Common myeloid progenitor, CD34-positive (primary cell): ENCODE results near the gene CNOT10. TPM values are rescaled to one million over a fixed set of nuclear protein-coding genes. Genes with fewer than 3 reads are reported as not detected.

Source experiments
- CTCF ChIA-PET: fragments of 350-600 bp; sonication (Branson Sonifier 250); formaldehyde crosslinking; loops from one replicate; lab custom pipeline; 2021; ENCODE audit warnings: antibody characterized with exemption; lab: Charles Lee
- POLR2A ChIA-PET: fragments of 350-600 bp; sonication (Branson Sonifier 250); formaldehyde crosslinking; loops from one replicate; lab custom pipeline; 2021; ENCODE audit warnings: antibody characterized with exemption; lab: Charles Lee
- DNase-seq, 3 donors: peaks; one replicate each; pipeline versions ENCODE4 v3.0.0 to v3.0.0-alpha.2; 2013
- H3K27ac ChIP-seq, 2 experiments: 1 replicate in 1 of 2; 2 replicates in 1 of 2; pipeline ENCODE4 v1.7.0; 2013; ENCODE audit warnings: inconsistent platforms in 2 of 2, low read length in 2 of 2, mild to moderate bottlenecking in 2 of 2, low read depth in 1 of 2, moderate library complexity in 1 of 2; ENCODE audit not compliant: severe bottlenecking in 2 of 2, insufficient read depth in 1 of 2, poor library complexity in 1 of 2
- H3K27me3 ChIP-seq, 5 experiments: replicated peaks in 2 of 5; 1 replicate in 3 of 5; 2 replicates in 2 of 5; pipeline versions ENCODE4 v1.6.1 to v1.7.0; 2013; ENCODE audit warnings: low read length in 4 of 5, mild to moderate bottlenecking in 2 of 5, moderate library complexity in 2 of 5, inconsistent platforms in 1 of 5; ENCODE audit not compliant: insufficient read depth in 5 of 5, control insufficient read depth in 4 of 5
- H3K36me3 ChIP-seq, 4 experiments: 1 replicate in 2 of 4; 2 replicates in 2 of 4; pipeline versions ENCODE4 v1.6.1 to v1.7.0; 2013; ENCODE audit warnings: low read length in 3 of 4, control low read depth in 1 of 4, mild to moderate bottlenecking in 1 of 4; ENCODE audit not compliant: control insufficient read depth in 4 of 4, insufficient read depth in 4 of 4
- H3K4me1 ChIP-seq, 4 experiments: 1 replicate in 3 of 4; 2 replicates in 1 of 4; pipeline versions ENCODE4 v1.6.1 to v1.7.1; 2013; ENCODE audit warnings: low read length in 3 of 4, mild to moderate bottlenecking in 3 of 4, control low read depth in 1 of 4, inconsistent platforms in 1 of 4, moderate library complexity in 1 of 4; ENCODE audit not compliant: control insufficient read depth in 4 of 4, insufficient read depth in 4 of 4; ENCODE audit errors: control extremely low read depth in 1 of 4
- H3K4me3 ChIP-seq, 7 experiments: 1 replicate in 4 of 7; 2 replicates in 3 of 7; pipeline versions ENCODE4 v1.5.1 to v1.7.0; 2013; ENCODE audit warnings: mild to moderate bottlenecking in 7 of 7, low read length in 6 of 7, moderate library complexity in 6 of 7, inconsistent platforms in 2 of 7, low read depth in 2 of 7, control low read depth in 1 of 7; ENCODE audit not compliant: insufficient read depth in 4 of 7, control insufficient read depth in 1 of 7; ENCODE audit errors: extremely low read depth in 1 of 7
- H3K9me3 ChIP-seq, 5 experiments: 1 replicate in 4 of 5; 2 replicates in 1 of 5; pipeline versions ENCODE4 v1.6.1 to v1.7.1; 2013; ENCODE audit warnings: low read length in 4 of 5, mild to moderate bottlenecking in 2 of 5, inconsistent platforms in 1 of 5, low read depth in 1 of 5, moderate library complexity in 1 of 5; ENCODE audit not compliant: control insufficient read depth in 4 of 5, insufficient read depth in 2 of 5; ENCODE audit errors: control extremely low read depth in 1 of 5
- WGBS: methylation state at CpG from one replicate; pipeline ENCODE4 v1.1.5; 2013; ENCODE audit not compliant: insufficient coverage; 5-methylcytosine and 5-hydroxymethylcytosine counted together
- polyA plus RNA-seq: library from polyadenylated mRNA; unstranded; fragments of 120-200 nt; gene quantifications from one replicate; pipeline ENCODE4 v1.2.1, GENCODE V29; 2013

Gene CNOT10, protein sequence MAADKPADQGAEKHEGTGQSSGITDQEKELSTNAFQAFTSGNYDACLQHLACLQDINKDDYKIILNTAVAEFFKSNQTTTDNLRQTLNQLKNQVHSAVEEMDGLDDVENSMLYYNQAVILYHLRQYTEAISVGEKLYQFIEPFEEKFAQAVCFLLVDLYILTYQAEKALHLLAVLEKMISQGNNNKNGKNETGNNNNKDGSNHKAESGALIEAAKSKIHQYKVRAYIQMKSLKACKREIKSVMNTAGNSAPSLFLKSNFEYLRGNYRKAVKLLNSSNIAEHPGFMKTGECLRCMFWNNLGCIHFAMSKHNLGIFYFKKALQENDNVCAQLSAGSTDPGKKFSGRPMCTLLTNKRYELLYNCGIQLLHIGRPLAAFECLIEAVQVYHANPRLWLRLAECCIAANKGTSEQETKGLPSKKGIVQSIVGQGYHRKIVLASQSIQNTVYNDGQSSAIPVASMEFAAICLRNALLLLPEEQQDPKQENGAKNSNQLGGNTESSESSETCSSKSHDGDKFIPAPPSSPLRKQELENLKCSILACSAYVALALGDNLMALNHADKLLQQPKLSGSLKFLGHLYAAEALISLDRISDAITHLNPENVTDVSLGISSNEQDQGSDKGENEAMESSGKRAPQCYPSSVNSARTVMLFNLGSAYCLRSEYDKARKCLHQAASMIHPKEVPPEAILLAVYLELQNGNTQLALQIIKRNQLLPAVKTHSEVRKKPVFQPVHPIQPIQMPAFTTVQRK
- 51.8 TPM for polyA plus RNA-seq

DNA sequence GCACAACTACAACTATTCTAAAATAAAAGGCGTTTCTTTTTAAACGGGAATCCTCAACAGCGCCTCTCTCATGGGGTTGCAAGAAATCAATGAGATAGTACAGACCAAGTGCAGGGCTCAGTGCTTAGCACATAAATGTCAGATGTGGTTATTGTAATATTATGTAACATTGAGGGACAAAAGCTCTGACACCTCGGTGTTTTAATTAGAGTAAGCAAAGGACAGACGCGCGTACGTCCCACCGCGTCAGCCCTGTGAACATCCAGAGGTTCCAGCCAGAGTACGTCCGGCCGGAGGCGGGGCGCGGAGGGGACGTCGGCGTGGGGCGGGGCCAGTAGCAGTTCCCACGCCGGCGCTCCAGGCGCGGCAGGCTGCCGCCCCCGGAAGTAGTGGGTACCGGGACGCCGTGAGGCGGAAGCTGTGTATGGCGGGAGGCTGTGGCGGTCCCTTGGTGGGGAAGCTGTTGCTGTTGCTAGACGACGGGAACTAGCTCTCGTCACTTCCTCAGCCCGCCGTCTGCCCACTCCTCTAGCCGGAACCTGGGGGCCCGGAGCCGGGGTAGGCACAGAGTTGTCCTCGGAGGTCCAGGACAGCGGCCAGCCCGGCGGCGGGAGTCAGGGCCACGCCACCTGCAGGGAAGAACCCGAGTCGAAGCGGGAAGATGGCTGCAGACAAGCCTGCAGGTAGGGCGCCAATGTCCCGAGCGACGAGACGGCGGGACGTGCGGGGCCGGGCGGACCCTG, at the start of gene CNOT10:
TSS of gene CNOT10 (plus strand) at position 389 of the 743 bp plus-strand sequence. CDS start at position 662, 273 bp downstream.
- peaks cover 5 to 30% (median 20%) of the 10 kb centered on the region in 4 experiments for H3K4me1 ChIP-seq
- H3K9me3 ChIP-seq: no peaks in the 10 kb centered on the region
- POLR2A ChIA-PET: interaction anchor here (0.6 to 0.9 kb wide), 4 partner anchors 24 to 183 kb away, joined by 3 to 4 read pairs (median 3); partner anchors contain the start of gene CMTM6
- H3K36me3 ChIP-seq: peaks cover 1 to 9% (median 5%) of the 10 kb centered on the region in 4 experiments
- DNase-seq: peak; percentile 97 to 99 (median 99)
- peak within 1 kb of the TSS; percentile 90 to 95 for H3K27ac ChIP-seq
- H3K4me3 ChIP-seq: peak within 1 kb of the TSS; percentile 80 to 96 (median 88)
- CTCF ChIA-PET: interaction anchor here (0.8 to 1.5 kb wide), 4 partner anchors 11 to 48 kb away, joined by 3 to 5 read pairs (median 4); no protein-coding TSS in a partner anchor
- H3K27me3 ChIP-seq: no peaks in the 10 kb centered on the region
- WGBS: 0% methylated on average over 43 of the region's 60 CpGs

DNA sequence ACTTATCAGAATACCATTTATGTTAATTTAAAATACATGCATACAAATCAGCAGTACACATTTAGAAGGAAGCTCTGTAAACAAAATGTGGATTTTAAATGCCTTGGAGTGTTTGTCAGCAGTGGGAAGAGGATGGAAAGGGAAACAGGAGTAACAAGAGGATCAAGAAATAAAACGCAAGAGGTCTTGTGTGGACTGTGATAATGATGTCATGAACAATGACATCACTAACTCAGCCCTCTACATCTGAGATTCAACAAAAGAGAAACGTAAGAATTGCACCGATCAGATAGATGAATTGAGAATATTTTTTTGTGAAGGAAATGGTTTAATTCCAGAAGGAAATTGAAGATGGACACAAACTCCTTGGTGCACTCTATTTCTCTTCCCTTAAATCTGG, 44.0 kb upstream of the CNOT10 start:
- no peaks in the 10 kb centered on the region for H3K36me3 ChIP-seq
- no peak for DNase-seq
- WGBS: no CpG with 5 or more reads among the region's 3 CpGs
- H3K4me1 ChIP-seq: no peaks in the 10 kb centered on the region
- no peak overlapping the region for H3K27ac ChIP-seq
- no peaks in the 10 kb centered on the region for H3K9me3 ChIP-seq
- ChIA-PET POLR2A (no interaction called here), CTCF (interaction anchor here (1.5 kb wide), 1 partner anchor 22 kb away, joined by 4 read pairs; no protein-coding TSS in a partner anchor)
- H3K27me3 ChIP-seq: no peaks in the 10 kb centered on the region
- H3K4me3 ChIP-seq: no peak overlapping the region

DNA sequence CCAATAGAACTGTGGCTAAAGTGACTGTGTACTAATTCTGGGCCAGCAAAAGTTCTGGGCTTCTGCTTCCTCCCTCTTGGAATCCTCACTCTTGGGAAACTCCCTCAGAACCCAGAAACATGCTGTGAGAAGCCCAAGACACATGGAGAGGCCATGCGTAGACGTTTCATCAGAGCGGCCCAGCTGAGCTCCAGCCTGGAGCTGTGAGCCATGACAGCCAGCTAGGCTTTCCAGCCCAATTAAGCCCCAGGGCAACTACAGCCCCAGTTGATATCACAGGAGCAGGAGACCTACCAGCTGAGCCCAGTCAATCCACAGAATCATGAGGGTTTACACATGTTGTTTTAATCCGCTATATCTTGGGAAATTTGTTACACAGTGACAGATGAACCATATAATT, 43.6 kb upstream of the CNOT10 start:
- Histone ChIP-seq H3K27me3 (no peaks in the 10 kb centered on the region), H3K4me1 (no peaks in the 10 kb centered on the region), H3K9me3 (no peaks in the 10 kb centered on the region), H3K4me3 (no peak overlapping the region), H3K27ac (no peak overlapping the region), H3K36me3 (no peaks in the 10 kb centered on the region)
- CTCF ChIA-PET: no interaction called here
- no peak for DNase-seq
- POLR2A ChIA-PET: no interaction called here
- 92% methylated on average over 4 of the region's 4 CpGs for WGBS

DNA sequence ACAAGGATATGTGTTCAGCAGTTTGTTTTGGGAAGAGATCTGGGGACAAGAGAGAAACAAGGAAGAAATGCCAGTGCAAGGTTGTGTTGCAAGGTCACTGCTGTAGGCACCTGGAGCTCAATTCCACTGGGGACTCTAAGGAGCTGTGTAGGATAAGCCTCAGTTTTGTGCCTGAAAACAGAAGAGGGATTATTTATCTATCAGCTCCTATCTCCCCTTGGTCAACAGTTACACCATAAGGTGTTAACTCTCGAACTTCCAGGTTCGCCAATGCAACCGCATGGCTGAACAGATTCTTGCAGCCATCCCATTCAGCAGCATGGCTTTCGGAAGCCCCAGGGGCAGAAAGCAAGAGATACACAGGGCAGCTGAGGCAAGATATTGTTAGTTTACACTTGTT, 41.6 kb upstream of the CNOT10 start:
- CTCF ChIA-PET: interaction anchor here (0.6 to 1.3 kb wide), 5 partner anchors 9 to 1693 kb away, joined by 3 to 4 read pairs (median 3); no protein-coding TSS in a partner anchor
- no peaks in the 10 kb centered on the region for H3K4me1 ChIP-seq
- 98% methylated on average over 4 of the region's 4 CpGs for WGBS
- no peak for DNase-seq
- H3K27me3 ChIP-seq: no peaks in the 10 kb centered on the region
- no peak overlapping the region for H3K4me3 ChIP-seq
- no peaks in the 10 kb centered on the region for H3K36me3 ChIP-seq
- POLR2A ChIA-PET: interaction anchor here (0.6 kb wide), 1 partner anchor 129 kb away, joined by 3 read pairs; no protein-coding TSS in a partner anchor
- no peak overlapping the region for H3K27ac ChIP-seq
- H3K9me3 ChIP-seq: no peaks in the 10 kb centered on the region

DNA sequence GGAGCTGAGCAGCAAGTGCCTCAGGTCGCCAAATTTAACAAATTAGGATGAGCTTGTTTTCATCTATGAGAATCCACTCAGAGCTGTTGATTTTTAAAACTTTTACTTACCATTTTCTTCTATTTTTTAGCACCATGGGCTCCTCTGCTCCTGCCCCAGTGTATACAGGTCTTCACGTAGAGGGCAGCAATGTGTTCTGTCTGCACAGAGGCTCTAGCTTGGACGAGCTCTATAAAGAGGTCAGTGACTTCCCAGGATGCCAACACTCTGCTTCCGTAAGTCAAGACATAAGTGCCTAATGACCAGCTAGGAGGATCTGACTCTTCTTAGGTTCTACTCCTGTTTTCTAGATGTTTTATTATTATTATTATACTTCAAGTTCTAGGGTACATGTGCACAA, 41.2 kb upstream of the CNOT10 start:
- Histone ChIP-seq H3K27me3 (no peaks in the 10 kb centered on the region), H3K27ac (no peak overlapping the region), H3K4me3 (no peak overlapping the region), H3K4me1 (no peaks in the 10 kb centered on the region), H3K36me3 (no peaks in the 10 kb centered on the region), H3K9me3 (no peaks in the 10 kb centered on the region)
- WGBS: 100% methylated on average over 2 of the region's 4 CpGs
- POLR2A ChIA-PET: interaction anchor here (0.6 kb wide), 1 partner anchor 130 kb away, joined by 3 read pairs; no protein-coding TSS in a partner anchor
- CTCF ChIA-PET: interaction anchor here (0.6 to 1.3 kb wide), 5 partner anchors 9 to 1693 kb away, joined by 3 to 4 read pairs (median 3); no protein-coding TSS in a partner anchor
- no peak for DNase-seq

DNA sequence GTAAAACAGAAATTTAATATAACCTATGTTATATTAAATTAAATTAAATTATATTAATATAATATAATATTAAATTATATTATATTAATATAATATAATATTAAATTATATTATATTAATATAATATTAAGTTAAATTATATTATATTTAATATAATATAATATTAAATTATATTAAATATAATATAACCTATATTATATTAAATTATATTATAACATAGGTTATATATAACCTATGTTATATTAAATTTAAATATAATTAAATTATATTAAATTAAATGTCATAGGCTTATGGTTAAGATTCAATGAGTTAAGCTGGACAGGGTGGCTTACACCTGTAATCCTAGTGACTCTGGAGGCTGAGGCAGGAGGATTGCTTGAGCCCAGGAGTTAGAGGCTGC, 40.6 kb upstream of the CNOT10 start:
- H3K27me3 ChIP-seq: no peaks in the 10 kb centered on the region
- H3K4me1 ChIP-seq: no peaks in the 10 kb centered on the region
- no peaks in the 10 kb centered on the region for H3K36me3 ChIP-seq
- no peak for DNase-seq
- H3K9me3 ChIP-seq: no peaks in the 10 kb centered on the region
- POLR2A ChIA-PET: no interaction called here
- no peak overlapping the region for H3K27ac ChIP-seq
- CTCF ChIA-PET: no interaction called here
- no peak overlapping the region for H3K4me3 ChIP-seq
